Measurements from ENCODE around the gene CCDC158.

Gene CCDC158

GRCh38 chr4:76271248-76271647, 149.7 kb downstream of the CCDC158 start:
- Histone ChIP-seq H3K4me2 (ENCODE audit: low read depth, low read length, poor library complexity, severe bottlenecking) (no peak overlapping the region), H3K4me3 (ENCODE audit: insufficient read depth, low read length, poor library complexity, severe bottlenecking) (no peak overlapping the region), H3K27ac (ENCODE audit: low read depth, low read length) (no peak overlapping the region), H4K20me1 (ENCODE audit: low read depth, low read length) (no peaks in the 10 kb centered on the region), H3K9me2 (replicated peaks; ENCODE audit: insufficient read depth, low read length) (no peaks in the 10 kb centered on the region), H3F3A (ENCODE audit: insufficient read depth) (no peaks in the 10 kb centered on the region), H3K27me3 (ENCODE audit: low read length) (no peaks in the 10 kb centered on the region), H2AFZ (ENCODE audit: low read depth, low read length, severe bottlenecking) (no peak overlapping the region), H3K79me2 (ENCODE audit: insufficient read depth, low read length) (no peaks in the 10 kb centered on the region), H3K9ac (ENCODE audit: low read length) (no peak overlapping the region), H3K36me3 (ENCODE audit: low read length) (no peaks in the 10 kb centered on the region), H3K9me3 (ENCODE audit: insufficient read depth, low read length) (no peaks in the 10 kb centered on the region)
- TF ChIP-seq CTCF (IDR thresholded peaks at IDR 0.05; ENCODE audit: insufficient read depth, low read length, poor library complexity, severe bottlenecking) (no peak), EZH2phosphoT487 (conservative IDR thresholded peaks at IDR 0.05; ENCODE audit: low read length) (no peak)

- no peak overlapping the region for H2AFZ ChIP-seq (ENCODE audit: low read depth, low read length, severe bottlenecking)
- TF ChIP-seq EZH2phosphoT487 (conservative IDR thresholded peaks at IDR 0.05; ENCODE audit: low read length): no peak
- TF ChIP-seq CTCF (IDR thresholded peaks at IDR 0.05; ENCODE audit: insufficient read depth, low read length, poor library complexity, severe bottlenecking): no peak
- no peak overlapping the region for H3K4me2 ChIP-seq (ENCODE audit: low read depth, low read length, poor library complexity, severe bottlenecking)
- H3K9me3 ChIP-seq (ENCODE audit: insufficient read depth, low read length): no peaks in the 10 kb centered on the region
- no peaks in the 10 kb centered on the region for H3K79me2 ChIP-seq (ENCODE audit: insufficient read depth, low read length)
- H3K27me3 ChIP-seq (ENCODE audit: low read length): no peaks in the 10 kb centered on the region
- no peaks in the 10 kb centered on the region for H3K36me3 ChIP-seq (ENCODE audit: low read length)
- H4K20me1 ChIP-seq (ENCODE audit: low read depth, low read length): no peaks in the 10 kb centered on the region
- no peak overlapping the region for H3K27ac ChIP-seq (ENCODE audit: low read depth, low read length)
- no peak overlapping the region for H3K9ac ChIP-seq (ENCODE audit: low read length)
- H3F3A ChIP-seq (ENCODE audit: insufficient read depth): no peaks in the 10 kb centered on the region
- H3K4me3 ChIP-seq (ENCODE audit: insufficient read depth, low read length, poor library complexity, severe bottlenecking): no peak overlapping the region
- H3K9me2 ChIP-seq (replicated peaks; ENCODE audit: insufficient read depth, low read length): no peaks in the 10 kb centered on the region
These were observed 150.4 kb downstream of the CCDC158 start for GRCh38 chr4:76270244-76271175.

GRCh38 chr4:76267811-76268210, 153.1 kb downstream of the CCDC158 start:
- no peaks in the 10 kb centered on the region for H3K9me2 ChIP-seq (replicated peaks; ENCODE audit: insufficient read depth, low read length)
- H4K20me1 ChIP-seq (ENCODE audit: low read depth, low read length): no peaks in the 10 kb centered on the region
- H3K36me3 ChIP-seq (ENCODE audit: low read length): no peaks in the 10 kb centered on the region
- no peak overlapping the region for H3K9ac ChIP-seq (ENCODE audit: low read length)
- no peaks in the 10 kb centered on the region for H3K27me3 ChIP-seq (ENCODE audit: low read length)
- H3K9me3 ChIP-seq (ENCODE audit: insufficient read depth, low read length): no peaks in the 10 kb centered on the region
- no peaks in the 10 kb centered on the region for H3F3A ChIP-seq (ENCODE audit: insufficient read depth)
- TF ChIP-seq CTCF (IDR thresholded peaks at IDR 0.05; ENCODE audit: insufficient read depth, low read length, poor library complexity, severe bottlenecking) (no peak), EZH2phosphoT487 (conservative IDR thresholded peaks at IDR 0.05; ENCODE audit: low read length) (no peak)
- H3K79me2 ChIP-seq (ENCODE audit: insufficient read depth, low read length): no peaks in the 10 kb centered on the region
- no peak overlapping the region for H3K4me2 ChIP-seq (ENCODE audit: low read depth, low read length, poor library complexity, severe bottlenecking)
- H3K4me3 ChIP-seq (ENCODE audit: insufficient read depth, low read length, poor library complexity, severe bottlenecking): no peak overlapping the region
- H2AFZ ChIP-seq (ENCODE audit: low read depth, low read length, severe bottlenecking): no peak overlapping the region
- H3K27ac ChIP-seq (ENCODE audit: low read depth, low read length): no peak overlapping the region
